Erythroblast (primary cell): ENCODE measurements around the gene SNCB.

Experiments
- GATA1 ChIP-seq: IDR thresholded peaks from 2 replicates; pipeline ENCODE4 v1.6.1; 2011; ENCODE audit warnings: low read depth, mild to moderate bottlenecking, control low read depth, low read length, moderate library complexity
- POLR2A ChIP-seq: IDR thresholded peaks from 2 replicates; pipeline ENCODE4 v1.6.1; 2011; ENCODE audit warnings: mild to moderate bottlenecking, low read length

DNA sequence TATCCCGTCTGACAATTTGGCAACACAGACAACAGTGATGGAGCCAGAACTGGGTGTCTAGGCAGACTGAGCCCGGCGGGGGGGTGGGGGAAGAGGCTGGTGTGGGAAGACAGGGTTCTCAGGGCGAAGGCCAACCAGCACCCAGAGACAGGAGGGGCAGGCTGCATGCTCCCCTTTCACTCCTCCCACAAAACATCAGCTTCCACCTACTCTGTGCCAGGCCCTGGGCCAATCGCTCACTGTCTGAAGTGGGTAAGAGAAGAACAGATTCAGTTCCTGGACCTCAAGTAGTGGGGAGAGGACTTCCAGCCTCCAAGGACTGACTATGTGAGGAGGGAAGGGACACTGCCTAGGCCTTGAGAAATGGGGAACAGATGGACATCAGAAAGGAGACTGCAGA, 2.8 kb downstream of the SNCB start:
- TF ChIP-seq POLR2A (no peak), GATA1 (no peak)
